SU-DHL-6 (cell line): Measurements from ENCODE around the gene MTOR.

Experiments used
- H2AFZ ChIP-seq: fragments of 200-600 bp; sonication (generic); 2 replicates; pipeline ENCODE4 v1.6.1; 2014; ENCODE audit warnings: low read depth, mild to moderate bottlenecking, moderate library complexity, mixed read lengths, antibody characterized with exemption, low read length; ENCODE audit not compliant: severe bottlenecking
- H3F3A ChIP-seq: fragments of 200-600 bp; shearing (Covaris generic); 2 replicates; pipeline ENCODE4 v1.6.0; 2016; ENCODE audit warnings: antibody characterized with exemption, mild to moderate bottlenecking; ENCODE audit not compliant: insufficient read depth
- H3K27ac ChIP-seq: fragments of 200-600 bp; sonication (generic); 2 replicates; pipeline ENCODE4 v1.5.1; 2016; ENCODE audit warnings: low read depth, mild to moderate bottlenecking, low read length, moderate library complexity, mixed read lengths
- H3K27me3 ChIP-seq: fragments of 200-600 bp; sonication (generic), shearing (Covaris generic); 2 replicates; pipeline ENCODE4 v1.6.0; 2014; ENCODE audit warnings: mild to moderate bottlenecking, low read length
- H3K36me3 ChIP-seq: fragments of 200-600 bp; sonication (generic); 2 replicates; pipeline ENCODE4 v1.6.1; 2014; ENCODE audit warnings: mild to moderate bottlenecking, low read length, mixed read lengths
- H3K4me2 ChIP-seq: fragments of 300-600, 200-600 bp; shearing (Covaris generic), sonication (generic); 2 replicates; pipeline ENCODE4 v1.6.0; 2014; ENCODE audit warnings: low read length, low read depth, mild to moderate bottlenecking; ENCODE audit not compliant: poor library complexity, severe bottlenecking
- H3K4me3 ChIP-seq: fragments of 200-600 bp; sonication (generic); 2 replicates; pipeline ENCODE4 v1.5.1; 2014; ENCODE audit warnings: antibody characterized with exemption, low read length, mild to moderate bottlenecking, mixed read lengths; ENCODE audit not compliant: insufficient read depth, poor library complexity, severe bottlenecking
- H3K79me2 ChIP-seq: fragments of 200-600 bp; sonication (generic); 2 replicates; pipeline ENCODE4 v1.6.1; 2014; ENCODE audit warnings: mild to moderate bottlenecking, low read length, moderate library complexity; ENCODE audit not compliant: insufficient read depth
- H3K9ac ChIP-seq: fragments of 200-600 bp; sonication (generic); 2 replicates; pipeline ENCODE4 v1.7.0; 2014; ENCODE audit warnings: mild to moderate bottlenecking, low read length
- H3K9me2 ChIP-seq: fragments of 200-600 bp; sonication (generic); replicated peaks from 2 replicates; pipeline ENCODE4 v1.6.1; 2014; ENCODE audit warnings: low read length; ENCODE audit not compliant: insufficient read depth
- H3K9me3 ChIP-seq: fragments of 200-600 bp; sonication (generic); 2 replicates; pipeline ENCODE4 v1.6.1; 2014; ENCODE audit warnings: low read length, mixed read lengths; ENCODE audit not compliant: insufficient read depth
- H4K20me1 ChIP-seq: fragments of 200-600 bp; sonication (generic); 2 replicates; pipeline ENCODE4 v1.6.1; 2014; ENCODE audit warnings: low read depth, mild to moderate bottlenecking, antibody characterized with exemption, low read length, moderate library complexity, mixed read lengths
- EZH2phosphoT487 ChIP-seq: fragments of 200-600 bp; sonication (generic), shearing (Covaris generic); conservative IDR thresholded peaks from 2 replicates; pipeline ENCODE4 v1.6.1; 2018; ENCODE audit warnings: mild to moderate bottlenecking, antibody characterized with exemption, low read length, moderate library complexity, mixed read lengths
- TF ChIP-seq, protein P1 (sequence below): fragments of 200-600 bp; sonication (generic); IDR thresholded peaks from one replicate; pipeline ENCODE4 v1.5.1; 2017; ENCODE audit warnings: antibody characterized with exemption, mild to moderate bottlenecking, low read length, moderate library complexity; ENCODE audit not compliant: insufficient read depth, poor library complexity, severe bottlenecking

The MTOR gene

GRCh38 chr1:11215381-11216005, 46.9 kb downstream of the MTOR start:
- H3K36me3 ChIP-seq: peaks cover 8% of the 10 kb centered on the region
- H3K79me2 ChIP-seq: no peaks in the 10 kb centered on the region; the same call in 1 of the 2 replicates
- no peak overlapping the region for H3K27ac ChIP-seq
- no peaks in the 10 kb centered on the region for H3K27me3 ChIP-seq
- H2AFZ ChIP-seq: no peak overlapping the region
- no peaks in the 10 kb centered on the region for H3F3A ChIP-seq
- H3K9me2 ChIP-seq: no peaks in the 10 kb centered on the region
- no peaks in the 10 kb centered on the region for H3K9me3 ChIP-seq
- H3K4me3 ChIP-seq: no peak overlapping the region
- no peak overlapping the region for H3K9ac ChIP-seq
- no peak overlapping the region for H3K4me2 ChIP-seq
- H4K20me1 ChIP-seq: no peaks in the 10 kb centered on the region
- TF ChIP-seq EZH2phosphoT487: no peak
- TF ChIP-seq, protein P1, sequence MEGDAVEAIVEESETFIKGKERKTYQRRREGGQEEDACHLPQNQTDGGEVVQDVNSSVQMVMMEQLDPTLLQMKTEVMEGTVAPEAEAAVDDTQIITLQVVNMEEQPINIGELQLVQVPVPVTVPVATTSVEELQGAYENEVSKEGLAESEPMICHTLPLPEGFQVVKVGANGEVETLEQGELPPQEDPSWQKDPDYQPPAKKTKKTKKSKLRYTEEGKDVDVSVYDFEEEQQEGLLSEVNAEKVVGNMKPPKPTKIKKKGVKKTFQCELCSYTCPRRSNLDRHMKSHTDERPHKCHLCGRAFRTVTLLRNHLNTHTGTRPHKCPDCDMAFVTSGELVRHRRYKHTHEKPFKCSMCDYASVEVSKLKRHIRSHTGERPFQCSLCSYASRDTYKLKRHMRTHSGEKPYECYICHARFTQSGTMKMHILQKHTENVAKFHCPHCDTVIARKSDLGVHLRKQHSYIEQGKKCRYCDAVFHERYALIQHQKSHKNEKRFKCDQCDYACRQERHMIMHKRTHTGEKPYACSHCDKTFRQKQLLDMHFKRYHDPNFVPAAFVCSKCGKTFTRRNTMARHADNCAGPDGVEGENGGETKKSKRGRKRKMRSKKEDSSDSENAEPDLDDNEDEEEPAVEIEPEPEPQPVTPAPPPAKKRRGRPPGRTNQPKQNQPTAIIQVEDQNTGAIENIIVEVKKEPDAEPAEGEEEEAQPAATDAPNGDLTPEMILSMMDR: no peak

- Histone ChIP-seq H3K79me2 (no peaks in the 10 kb centered on the region; the same call in 1 of the 2 replicates), H3K4me2 (no peak overlapping the region), H3K27ac (no peak overlapping the region), H3K9ac (no peak overlapping the region), H2AFZ (no peak overlapping the region), H3K9me3 (no peaks in the 10 kb centered on the region), H3K36me3 (peaks cover 5% of the 10 kb centered on the region), H3K9me2 (no peaks in the 10 kb centered on the region), H3K27me3 (no peaks in the 10 kb centered on the region), H4K20me1 (no peaks in the 10 kb centered on the region), H3K4me3 (no peak overlapping the region), H3F3A (no peaks in the 10 kb centered on the region)
- no peak for TF ChIP-seq EZH2phosphoT487
- TF ChIP-seq, protein P1: no peak
Observed at GRCh38 chr1:11214698-11215380, 47.5 kb downstream of the MTOR start.

- no peak overlapping the region for H3K27ac ChIP-seq
- no peak overlapping the region for H3K4me3 ChIP-seq
- H2AFZ ChIP-seq: no peak overlapping the region
- no peaks in the 10 kb centered on the region for H3F3A ChIP-seq
- H3K9me2 ChIP-seq: no peaks in the 10 kb centered on the region
- H3K4me2 ChIP-seq: no peak overlapping the region
- no peaks in the 10 kb centered on the region for H3K27me3 ChIP-seq
- H3K36me3 ChIP-seq: peaks cover 4% of the 10 kb centered on the region; the same call in 1 of the 2 replicates
- H3K9me3 ChIP-seq: no peaks in the 10 kb centered on the region
- TF ChIP-seq EZH2phosphoT487: no peak
- TF ChIP-seq, protein P1: no peak
- no peaks in the 10 kb centered on the region for H3K79me2 ChIP-seq
- H3K9ac ChIP-seq: no peak overlapping the region
- no peaks in the 10 kb centered on the region for H4K20me1 ChIP-seq
Observed at GRCh38 chr1:11211925-11212587, 50.3 kb downstream of the MTOR start.
